GM12801 (cell line): ENCODE data around the gene HBS1L.

Experiments used
- CTCF ChIP-seq: IDR thresholded peaks from one replicate; pipeline ENCODE4 v1.5.1; 2011; ENCODE audit warnings: control low read depth; ENCODE audit not compliant: insufficient read length; ENCODE audit errors: extremely low read depth

HBS1L gene

GRCh38 chr6:135073756-135074393, 19.3 kb upstream of the HBS1L start:
- no peak for TF ChIP-seq CTCF

DNA sequence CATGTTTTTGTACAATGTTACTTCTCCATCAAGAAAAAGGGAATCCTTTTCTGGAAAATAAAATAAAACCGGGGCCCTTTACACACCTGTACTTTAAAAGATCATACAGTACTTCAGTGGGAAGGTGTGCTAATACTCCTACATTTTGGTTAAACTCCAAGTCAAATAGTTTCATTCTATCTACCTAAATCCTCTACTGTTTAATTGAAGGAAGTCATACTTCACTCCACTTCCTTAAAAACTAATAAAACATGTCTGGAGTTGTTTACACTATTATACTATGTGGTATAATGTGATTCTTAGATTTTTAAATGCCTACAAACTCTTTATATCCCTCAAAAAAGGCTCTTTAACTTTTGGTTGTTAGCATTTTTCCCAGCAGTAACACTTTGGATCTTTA, 18.6 kb upstream of the HBS1L start:
- TF ChIP-seq CTCF: no peak

GRCh38 chr6:135072753-135073152, 18.1 kb upstream of the HBS1L start:
- TF ChIP-seq CTCF: no peak

DNA sequence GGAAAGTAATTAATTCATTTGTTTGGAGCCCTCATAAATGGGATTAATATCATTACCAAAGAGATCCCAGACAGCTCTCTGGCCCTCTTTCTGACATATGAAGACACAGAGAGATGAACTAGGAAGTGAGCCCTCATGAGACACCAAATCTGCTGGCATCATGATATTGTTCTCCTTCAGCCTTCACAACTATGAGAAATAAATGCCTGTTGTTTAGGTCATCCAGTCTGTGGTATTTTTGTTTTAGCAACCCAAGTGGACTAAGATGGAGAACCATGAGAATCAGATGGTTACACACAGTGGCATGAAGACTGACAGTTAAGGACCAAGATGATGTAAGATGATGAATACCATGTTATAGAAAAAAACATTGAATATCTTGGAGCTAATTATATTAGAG, 16.9 kb upstream of the HBS1L start:
- TF ChIP-seq CTCF: no peak

DNA sequence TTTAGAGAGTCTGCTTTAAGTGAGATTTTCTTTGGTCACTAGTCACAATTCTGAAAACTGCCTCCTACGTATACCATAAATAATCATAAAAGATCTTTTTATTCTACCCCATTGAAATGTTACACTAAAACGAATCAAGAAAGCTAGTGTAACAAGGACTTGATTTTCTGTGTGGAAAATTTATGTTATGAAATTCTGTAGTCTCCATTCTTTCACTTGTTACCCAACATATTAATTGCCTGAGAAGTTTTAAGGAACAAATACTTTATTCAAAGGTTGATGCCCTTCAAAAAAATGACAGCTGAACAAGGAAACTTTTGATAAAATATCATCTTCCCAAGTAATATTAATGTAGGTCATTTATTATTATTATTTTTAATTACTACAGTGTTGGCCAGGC, 13.3 kb upstream of the HBS1L start:
- no peak for TF ChIP-seq CTCF

DNA sequence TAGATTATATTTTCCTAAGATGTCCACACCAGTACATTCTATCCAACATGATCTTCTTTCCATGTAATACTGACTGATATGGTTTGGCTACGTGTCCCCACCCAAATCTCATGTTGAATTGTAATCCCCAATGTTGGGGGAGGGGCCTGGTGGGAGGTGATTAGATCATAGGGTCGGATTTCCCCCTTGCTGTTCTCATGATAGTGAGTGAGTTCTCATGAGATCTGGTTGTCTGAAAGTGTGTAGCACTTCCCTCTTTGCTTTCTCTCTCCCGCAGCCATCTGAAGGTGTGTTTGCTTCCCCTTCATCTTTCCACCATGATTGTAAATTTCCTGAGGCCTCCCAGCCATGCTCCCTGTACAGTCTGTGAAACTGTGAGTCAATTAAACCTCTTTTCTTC, 12.2 kb upstream of the HBS1L start:
- TF ChIP-seq CTCF: no peak

DNA sequence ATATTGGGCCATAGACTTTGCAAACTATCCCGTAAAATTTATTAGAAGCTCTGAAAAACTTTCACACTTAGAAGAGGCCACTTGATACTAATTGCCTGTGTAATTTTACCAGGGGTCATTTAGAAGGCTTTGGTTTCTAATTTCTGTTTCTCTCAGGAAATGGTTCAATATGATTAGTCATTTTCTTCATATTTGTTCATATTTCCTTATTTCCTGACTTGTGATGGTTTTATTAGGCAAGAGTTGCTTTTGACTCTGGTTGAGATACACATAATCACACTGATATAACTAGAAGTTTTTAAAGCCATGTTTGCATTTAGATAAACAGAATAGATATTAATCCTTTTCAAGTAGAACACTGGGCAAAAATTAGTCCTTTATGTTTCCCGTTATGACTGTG, 11.8 kb upstream of the HBS1L start:
- no peak for TF ChIP-seq CTCF
